SHP77 (cell line): ENCODE data around the gene IZUMO4.

ENCODE experiments used
- DNase-seq, 2 experiments: peaks; one replicate each; lab custom pipeline; 2025; lab: John Stamatoyannopoulos, UW

The IZUMO4 gene

DNA sequence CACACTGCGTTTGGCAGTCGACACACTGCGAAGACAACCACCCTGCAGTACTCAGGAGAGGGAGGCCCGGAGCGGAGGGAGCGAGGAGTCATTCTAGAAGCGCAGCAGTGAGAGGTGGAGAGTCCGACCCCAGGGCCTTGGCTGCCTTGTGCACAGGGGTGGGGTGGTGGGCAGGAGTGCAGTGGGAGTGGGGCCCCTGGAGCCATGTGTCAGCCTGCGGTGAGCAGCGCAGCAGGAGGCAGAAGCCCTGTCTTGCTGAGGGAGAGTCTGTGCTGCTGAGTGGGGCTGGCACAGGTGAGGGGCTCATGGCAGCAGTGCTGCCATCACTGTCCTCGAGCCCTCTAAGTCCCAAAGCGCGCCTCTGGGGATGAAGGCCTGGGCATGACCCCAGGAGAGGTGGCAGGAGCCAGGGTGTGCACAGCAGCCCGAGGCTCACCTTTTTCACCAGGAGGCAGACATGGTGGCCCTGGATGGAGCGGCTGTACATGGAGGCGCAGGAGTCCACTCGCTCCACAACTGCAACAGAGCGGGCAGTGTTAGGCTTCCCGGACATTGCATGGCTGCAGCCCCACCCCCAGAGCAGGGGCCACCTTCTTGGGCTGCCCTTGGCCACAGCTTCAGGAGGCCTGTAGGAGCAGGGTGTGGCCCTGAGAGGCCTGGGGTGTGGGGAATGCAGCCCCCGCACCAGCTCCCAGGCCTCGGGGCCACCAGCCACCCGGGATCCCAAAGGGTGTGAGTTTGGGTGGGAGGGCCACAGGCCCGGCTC is 11.7 kb downstream of the IZUMO4 start:
- DNase-seq, result no peak

DNA sequence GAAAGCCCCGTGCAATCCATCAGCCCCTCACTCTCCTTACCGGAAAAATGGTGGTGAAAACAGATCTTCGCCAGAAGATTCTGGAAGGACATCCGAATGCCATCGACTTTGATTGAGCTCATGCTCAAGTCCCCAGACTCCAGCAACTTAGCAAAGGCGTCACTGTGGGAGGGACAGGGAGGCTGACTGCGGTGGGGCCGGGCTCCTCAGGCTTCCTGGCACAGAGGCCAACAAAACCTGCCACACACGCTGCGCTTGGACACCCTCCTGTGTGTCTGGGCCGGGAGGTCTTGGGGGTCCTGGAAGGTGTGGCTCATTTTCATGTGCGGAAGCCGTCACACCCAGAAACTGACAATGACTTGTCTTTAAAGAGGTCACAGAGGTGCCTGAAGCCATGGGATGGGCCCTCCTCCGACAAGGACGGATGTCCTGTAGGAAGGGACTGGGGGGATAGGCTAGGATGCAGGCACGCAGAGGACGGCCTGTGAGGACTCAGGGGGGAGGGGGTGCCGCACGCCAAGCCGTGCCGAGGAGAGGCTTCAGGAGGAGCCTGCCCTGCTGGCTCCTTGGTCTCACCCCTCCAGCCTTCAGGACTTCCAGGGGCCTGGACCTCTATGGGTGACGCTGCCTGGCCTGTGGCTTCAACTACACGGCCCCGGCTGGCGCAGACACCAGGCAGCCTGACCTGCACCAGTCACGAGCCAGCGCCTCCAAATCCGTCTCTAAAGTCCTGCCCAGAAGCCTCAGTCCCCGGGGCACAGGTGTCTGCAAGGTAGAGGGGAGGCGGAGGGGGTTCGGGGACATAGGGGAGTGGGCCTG is 12.5 kb downstream of the IZUMO4 start:
- DNase-seq, result no peak

DNA sequence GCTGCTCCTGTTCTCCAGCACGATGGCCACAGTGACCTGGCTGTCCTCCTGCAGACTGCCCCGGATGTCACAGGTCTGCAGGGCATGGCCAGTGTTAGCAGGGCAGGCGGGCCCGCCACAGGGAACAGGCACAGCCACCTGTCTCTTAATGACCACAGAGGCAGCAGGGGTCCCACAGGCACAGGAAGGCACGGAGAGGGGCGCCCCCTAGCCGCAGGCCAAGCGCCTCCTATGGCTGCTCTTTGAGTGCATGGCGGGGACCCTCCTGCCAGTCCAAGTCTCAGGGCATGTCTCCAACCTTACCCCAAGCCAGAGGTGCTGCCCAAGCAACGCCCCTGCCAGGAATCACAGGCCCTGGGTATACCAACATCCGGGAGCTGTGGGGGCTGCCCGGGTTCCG is 14.1 kb downstream of the IZUMO4 start:
- DNase-seq, result no peak

DNA sequence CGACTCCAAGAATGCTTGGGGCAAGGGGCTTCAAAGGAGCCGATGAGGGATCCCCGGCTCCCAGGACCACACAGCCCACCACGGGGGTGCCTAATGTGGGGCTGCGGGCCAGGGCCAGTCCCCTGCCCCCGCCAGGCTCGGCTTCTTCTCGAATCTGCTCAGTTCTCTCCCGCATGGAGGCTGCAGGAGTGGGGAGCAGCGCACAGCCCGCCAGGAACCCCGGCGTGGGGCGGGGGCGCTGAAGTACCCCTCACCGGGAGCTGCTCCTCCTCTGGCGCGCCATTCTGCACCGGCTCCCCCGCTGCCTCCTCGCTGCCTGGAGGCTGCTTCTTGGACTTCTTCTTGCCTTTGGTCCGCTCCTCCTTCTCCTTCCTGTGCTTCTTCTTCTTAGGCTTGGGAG is 14.7 kb downstream of the IZUMO4 start:
- no peak for DNase-seq

DNA sequence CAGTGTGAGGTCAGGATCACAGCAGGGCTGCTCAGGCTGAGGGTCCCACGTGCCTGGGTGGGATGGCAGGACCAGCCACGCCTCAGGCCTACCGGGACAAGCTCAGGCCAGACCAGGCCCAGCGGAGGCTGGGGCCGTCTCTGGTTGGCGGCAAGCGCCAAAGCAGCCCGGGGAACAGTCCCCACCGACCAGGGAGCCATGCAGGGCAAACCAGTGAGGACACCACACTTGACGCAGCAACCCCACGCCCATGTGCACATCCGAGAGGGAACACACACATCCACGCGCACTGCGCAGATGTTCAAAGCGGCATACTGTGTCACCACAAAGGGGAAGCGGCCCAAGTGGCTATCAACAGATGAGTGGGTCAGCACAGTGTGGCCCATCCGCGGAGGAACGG is 15.2 kb downstream of the IZUMO4 start:
- DNase-seq, result no peak

DNA sequence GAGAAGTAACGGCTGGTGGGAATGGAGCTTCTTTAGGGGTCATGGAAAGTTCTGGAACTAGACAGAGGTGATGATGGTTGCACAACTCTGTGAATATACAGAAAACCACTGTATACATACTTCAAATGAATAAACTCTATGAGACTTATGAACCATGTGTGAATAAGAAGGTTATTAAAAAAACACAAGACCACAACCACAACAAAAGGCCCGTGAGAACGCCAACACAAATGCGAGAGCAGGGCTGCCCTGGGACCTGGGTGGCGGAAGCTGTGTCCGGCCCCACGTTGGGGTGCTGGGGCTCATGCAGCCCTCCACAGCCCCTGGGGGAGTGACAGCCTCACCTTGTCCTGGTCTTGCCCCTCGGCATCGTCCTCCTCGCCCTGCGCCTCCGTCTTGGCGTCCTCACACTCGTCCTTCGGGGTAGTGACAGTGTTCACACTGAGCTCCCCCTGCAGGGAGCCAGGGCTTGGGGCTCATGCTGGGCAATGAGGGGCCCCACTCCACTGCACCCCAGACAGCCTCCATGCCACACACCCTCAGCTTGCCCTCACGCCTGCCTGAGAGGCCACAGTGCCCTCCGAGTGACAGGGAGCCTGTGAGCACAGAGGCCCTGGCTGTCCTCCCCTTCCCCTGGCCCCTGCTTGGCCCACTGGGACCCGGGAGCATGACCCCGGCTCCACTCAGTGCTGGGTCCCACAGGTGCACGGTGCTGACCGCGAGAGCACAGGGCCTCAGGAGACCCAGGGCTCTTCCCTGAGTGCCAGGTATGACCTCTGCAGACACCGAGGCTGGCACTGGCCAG is 16.0 kb downstream of the IZUMO4 start:
- DNase-seq, result no peak

DNA sequence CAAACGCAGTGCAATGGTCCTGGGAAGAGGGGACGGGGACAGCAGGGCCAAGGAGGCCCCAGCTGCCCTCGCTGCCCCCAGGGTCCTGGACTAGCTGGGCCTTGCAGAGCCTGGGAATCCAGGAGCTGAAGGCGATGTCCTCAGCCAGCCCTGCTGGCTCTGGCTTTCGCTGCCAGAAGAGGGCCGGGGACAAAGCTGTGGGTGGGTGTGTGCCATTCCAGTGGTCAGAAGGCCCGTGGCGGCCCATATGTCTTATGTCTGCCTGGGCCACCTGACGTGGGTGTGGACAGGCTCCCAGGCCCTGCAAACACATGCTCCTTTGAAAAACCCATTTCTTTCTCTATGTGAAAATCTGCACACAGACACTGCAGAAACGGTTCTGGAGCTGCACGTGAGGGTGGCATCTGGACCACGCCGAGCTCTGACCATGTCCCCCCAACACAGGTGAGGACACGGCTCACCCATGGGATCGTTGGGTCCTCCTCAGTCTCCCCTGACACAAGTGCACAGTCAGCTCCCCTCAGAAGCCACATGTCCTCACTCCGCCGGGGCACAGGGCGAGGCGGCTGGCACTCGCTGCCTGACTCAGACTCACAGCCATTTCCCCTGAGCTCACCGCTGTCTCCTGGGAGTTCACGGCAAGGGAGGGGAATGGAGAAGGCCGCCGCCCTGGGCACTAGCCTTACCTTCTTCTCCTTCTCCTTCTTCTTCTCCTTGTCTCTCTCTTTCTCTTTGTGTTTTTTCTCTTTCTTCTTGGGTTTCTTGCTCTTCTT is 16.9 kb downstream of the IZUMO4 start:
- no peak for DNase-seq

DNA sequence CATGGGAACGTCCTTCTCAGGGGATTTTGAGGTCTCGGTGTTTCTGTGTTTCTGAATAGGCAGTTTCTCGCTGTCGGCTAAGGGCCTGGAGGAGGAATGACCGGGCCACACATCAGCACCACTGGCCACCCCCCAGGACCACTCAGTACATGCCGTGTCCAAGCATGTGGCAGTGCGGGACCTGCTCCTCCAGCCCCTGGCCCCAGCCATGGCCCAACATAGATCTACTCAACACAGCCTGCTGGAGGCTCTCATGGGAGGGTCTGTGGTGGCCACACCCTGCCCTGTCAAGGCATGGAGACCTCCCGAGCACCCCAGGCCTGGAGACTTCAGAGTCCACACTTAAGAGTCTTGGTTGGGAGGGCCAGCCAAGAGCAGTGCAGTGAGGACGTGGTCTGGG is 17.5 kb downstream of the IZUMO4 start:
- DNase-seq, result no peak

DNA sequence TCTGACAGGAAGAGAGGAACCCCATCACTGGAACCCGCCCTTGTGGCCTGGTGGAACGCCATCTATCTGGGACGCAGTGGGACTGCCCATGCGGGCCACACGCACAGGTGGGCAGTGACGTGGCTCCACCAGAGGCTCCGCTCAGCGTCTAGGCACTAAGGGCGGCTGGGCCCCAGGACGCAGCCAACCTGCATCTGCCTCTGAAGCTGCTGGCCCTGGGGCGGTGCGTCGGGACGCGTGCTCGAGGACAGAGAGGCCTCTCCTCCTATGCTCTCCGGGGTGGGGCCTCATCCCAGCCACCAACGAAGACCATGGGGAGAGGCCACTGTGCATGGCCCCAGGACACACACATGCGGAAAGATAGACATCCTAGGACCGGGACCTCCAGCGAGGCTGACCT is 18.1 kb downstream of the IZUMO4 start:
- no peak for DNase-seq

DNA sequence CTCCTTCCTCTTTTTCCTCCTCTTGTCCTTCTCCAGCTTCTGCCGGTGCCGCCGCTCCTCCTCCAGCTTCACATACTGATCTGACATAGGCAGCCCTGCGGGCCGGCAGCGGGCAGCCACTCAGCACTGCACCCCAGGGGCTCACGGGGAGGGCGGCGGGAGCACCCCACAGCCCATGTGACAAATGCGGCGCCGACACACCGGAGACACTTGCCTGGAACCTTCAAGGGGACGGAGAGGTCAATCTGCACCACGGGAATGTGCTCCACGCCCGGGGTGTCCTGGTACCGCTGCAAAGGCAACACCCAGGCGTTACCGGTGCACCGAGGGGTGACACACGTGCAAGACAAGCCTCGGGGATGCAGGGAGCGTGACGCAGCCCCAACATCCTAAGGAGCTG is 18.6 kb downstream of the IZUMO4 start:
- no peak for DNase-seq

DNA sequence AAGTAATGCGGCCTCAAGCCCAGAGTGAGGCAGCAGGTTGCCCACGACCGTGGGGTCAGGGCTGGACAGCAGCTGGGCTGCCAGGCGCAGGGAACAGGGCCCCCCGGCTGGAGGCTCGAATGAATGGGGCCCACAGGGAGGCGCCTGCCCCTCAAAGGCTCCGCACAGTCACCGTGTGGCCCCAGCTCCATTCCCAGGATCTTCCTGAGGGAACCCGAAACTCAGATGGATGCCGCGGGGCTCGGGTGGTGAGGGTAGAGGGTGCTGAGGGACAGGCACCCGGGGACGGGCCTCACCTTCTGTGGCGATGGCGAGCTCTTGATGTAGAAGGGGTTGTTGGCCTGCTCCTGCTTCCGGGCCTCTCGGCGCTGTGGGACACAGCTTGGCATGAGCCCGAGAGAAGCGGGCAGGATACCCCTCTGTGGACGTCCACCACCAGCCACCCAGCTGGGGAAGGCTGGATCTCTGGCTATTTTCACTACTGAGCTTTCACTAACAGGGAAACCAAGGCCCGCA is 19.3 kb downstream of the IZUMO4 start:
- no peak for DNase-seq

DNA sequence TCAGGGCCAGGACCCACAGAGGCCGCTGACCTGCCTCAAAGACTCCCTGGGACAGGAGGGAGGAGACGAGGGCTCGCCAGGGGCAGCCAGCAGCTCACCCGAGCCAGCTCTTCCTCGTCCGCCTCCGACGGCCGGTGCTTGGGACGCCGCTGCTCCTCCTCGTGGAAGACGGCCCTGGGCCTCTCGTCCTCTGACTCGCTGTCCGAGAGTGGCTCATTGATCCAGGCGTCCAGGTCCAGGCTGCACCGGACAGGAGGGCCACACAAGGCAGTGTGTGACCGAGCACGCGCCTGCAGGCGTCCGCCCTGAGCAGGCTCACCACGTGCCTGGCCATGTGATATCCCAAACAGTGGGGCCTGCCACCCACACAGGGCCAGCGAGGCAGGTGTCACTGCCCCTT is 19.8 kb downstream of the IZUMO4 start:
- no peak for DNase-seq

DNA sequence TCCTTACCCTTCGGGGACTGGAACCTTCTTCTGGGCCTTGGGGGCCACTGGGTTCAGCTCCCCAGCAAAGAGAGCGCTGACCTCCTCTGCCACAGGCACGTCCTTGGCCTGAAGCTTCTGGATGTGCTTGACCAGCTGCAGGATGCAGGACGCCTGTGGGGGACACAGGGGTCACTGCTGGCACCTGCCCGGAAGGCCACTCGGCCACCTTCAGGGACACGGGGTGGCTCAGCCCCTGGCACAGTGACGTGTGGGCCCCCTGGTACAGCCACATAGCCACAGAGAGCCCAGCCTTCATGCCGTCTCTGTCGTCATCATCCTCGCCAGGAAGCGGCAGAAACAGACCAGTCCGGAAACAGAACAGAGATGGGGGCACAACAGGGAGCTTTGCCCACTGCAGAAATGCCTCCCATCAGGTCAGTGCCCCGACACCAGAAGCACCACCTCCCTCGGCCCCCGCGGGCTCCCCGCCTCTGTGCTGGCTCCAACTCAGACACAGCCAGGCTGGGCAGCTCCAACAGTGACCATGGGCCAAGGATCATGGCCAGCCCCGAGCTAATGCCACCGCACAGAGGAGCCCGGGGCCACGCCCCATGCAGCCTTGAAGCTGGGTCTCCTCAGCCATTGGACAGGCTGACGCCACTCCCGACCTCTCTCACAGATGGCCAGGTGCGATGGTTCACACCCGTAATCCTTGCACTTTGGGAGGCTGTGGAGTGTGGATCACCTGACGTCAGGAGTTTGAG is 20.7 kb downstream of the IZUMO4 start:
- DNase-seq, result no peak

DNA sequence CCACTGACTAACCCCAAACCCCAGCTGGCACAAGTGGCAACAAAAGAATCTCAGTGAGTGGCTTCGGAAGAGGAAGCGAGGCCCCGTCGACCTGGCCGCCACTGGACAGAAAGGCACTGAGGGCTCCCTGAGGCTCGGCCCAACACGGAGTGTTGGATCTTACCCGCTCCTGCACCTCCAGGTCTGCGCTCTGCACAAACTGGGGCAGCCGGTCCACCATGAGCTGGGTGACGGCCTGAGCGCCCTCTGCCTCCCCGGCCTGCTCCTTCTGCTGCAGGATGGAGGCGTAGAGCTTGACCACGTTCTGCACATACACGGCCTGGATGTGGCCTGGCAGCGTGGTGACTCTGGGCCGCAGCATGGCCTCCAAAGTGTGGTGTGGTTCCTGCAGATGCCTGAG is 21.7 kb downstream of the IZUMO4 start:
- no peak for DNase-seq

DNA sequence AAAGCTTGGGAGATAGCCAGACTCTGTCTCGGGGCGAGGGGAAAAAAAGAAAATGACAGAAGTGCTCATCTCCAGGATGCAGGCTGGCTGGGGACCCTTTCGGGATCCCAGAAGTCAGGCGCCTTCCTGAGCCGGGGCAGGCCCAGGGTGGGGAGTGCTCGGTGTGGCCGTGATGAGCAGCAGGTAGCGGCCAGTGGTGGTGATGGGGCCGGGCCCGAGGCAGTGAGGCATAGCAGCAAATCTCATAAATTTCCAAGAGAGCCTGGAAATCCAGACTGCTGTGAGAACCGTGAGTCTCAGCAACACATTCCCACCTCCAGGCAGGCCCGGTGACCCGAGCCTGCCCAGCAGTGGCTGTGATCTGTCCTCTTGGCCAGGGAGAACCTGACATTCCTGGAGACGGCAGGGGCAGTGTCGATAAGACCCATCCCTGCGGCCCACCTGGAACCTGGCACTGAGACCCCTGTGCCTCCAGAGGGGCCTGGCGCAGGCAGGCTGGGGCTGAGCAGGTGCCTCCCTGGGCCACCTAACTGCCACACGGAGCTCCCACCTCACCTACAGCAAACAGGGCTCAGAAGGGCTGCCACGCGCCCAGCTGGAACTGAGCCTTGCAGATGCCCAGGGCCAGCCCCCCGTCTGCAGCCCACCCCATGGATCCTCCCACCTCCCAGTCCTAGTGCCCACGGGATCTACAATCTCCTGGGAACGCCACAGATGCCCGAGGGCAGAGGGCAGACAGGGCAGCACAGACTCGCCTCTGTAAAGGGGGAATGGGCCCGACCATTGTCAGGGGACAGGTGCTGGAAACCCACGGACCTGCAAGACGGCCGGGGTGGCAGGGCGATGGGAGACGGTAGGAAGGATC is 23.4 kb downstream of the IZUMO4 start:
- no peak for DNase-seq

DNA sequence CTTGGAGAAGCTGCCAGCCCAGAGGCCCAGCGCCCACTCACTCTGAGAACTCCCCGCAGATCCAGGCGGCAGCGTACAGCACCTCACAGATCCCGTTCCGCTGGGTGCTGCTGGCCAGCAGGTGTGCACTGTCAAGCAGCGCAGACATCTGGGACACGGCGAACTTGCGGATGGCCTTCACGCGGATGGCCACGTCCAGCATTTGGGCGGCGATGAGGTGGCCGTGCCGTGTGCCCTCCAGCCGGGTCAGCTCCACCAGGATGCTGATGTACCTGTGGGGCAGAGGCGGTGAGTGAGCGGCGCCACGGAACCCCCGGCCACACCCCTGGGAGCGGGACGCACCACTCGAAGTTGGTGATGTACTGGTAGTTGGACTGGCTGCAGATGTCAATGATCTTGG is 24.1 kb downstream of the IZUMO4 start:
- no peak for DNase-seq

DNA sequence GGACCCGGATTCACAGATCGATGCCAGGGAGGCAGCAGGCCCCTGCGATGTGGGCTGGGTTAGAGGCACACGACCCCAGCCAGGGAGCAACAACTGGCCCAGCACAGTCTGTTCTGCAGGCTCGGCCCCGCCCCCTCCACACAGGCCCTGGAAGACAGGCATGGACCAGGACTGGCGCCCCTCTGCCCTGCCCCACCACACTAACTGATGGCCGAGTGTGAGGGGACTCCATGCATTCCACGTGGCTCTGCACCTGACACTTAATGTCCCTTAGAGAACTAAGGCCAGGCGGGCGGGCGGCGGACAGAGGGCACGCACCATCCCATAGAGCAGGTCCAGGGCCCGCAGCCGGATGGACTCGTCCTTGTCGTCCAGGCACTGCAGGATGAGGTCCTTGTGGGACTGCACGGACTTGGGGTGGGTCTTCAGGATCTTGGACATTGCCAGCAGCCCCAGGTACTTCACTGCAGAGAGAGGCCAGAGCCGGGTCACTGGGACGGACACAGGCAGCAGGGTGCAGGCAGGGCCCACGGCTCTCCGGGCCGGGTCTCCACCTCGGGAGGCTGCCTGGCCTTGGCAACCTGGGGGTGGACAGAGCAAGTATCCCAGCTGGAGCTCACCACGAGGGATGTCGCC is 24.8 kb downstream of the IZUMO4 start:
- no peak for DNase-seq

DNA sequence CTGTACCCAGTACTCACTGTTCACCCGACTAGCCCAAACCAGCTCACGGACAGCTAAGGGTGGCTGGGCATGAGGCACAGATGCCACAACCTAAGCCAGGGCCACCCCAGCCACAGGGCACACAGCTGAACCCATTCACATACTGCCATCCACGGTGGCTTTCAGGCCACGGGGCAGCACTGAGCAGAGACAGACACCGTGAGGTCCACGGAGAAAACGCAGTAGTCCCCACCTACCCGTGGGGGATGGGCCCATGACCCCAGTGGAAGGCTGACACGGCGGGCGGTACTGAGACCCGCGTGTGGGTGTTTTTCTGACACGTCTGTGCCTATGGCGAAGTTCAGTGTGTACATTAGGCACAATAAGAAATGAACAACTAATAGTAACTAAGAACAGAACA is 25.5 kb downstream of the IZUMO4 start:
- no peak for DNase-seq

DNA sequence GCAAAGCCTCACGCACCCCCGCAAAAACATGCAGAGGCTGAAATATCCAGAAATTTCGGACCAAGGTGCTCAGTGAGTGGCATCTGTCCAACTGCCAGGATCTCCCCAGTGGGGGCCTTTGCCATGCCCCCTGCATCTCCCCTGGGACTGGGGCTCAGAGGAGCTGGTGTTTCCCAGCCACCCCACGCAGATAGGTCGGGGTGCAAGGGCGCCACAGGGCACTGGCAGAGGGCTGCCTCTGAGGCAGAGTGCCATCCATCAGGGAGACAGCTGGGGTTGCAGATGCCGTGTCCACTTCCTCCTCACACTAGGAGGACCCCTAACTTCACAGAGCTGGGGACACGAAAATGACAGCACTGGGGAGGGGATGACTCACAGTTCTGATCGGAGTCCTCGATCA is 26.3 kb downstream of the IZUMO4 start:
- no peak for DNase-seq
